GM04504 (cell line): Measurements from ENCODE around the gene DOLPP1.

Experiments
- DNase-seq: peaks from one replicate; pipeline ENCODE4 v3.0.0-alpha.2; 2012; ENCODE audit warnings: low read depth

DOLPP1 gene

GRCh38 chr9:129094387-129095169 is 13.7 kb downstream of the DOLPP1 start:
- DNase-seq: no peak

- no peak for DNase-seq
Observed at GRCh38 chr9:129095170-129095667, 14.3 kb downstream of the DOLPP1 start.

GRCh38 chr9:129095908-129096307 is 15.0 kb downstream of the DOLPP1 start:
- no peak for DNase-seq

- DNase-seq: no peak
Observed at GRCh38 chr9:129097671-129098306, 16.9 kb downstream of the DOLPP1 start.

- no peak for DNase-seq
Observed at GRCh38 chr9:129098328-129098727, 17.4 kb downstream of the DOLPP1 start.

- DNase-seq: no peak
Observed at GRCh38 chr9:129100383-129101169, 19.7 kb downstream of the DOLPP1 start.

- no peak for DNase-seq
Observed at GRCh38 chr9:129101279-129101678, 20.4 kb downstream of the DOLPP1 start.

GRCh38 chr9:129102095-129102525 is 21.2 kb downstream of the DOLPP1 start:
- no peak for DNase-seq

GRCh38 chr9:129102791-129103594 is 22.1 kb downstream of the DOLPP1 start:
- no peak for DNase-seq

GRCh38 chr9:129103595-129103965 is 22.7 kb downstream of the DOLPP1 start:
- no peak for DNase-seq

GRCh38 chr9:129104051-129104450 is 23.1 kb downstream of the DOLPP1 start:
- DNase-seq: no peak

- no peak for DNase-seq
Observed at GRCh38 chr9:129105857-129106694, 25.2 kb downstream of the DOLPP1 start.

GRCh38 chr9:129107651-129108050 is 26.7 kb downstream of the DOLPP1 start:
- DNase-seq: no peak

- DNase-seq: no peak
Observed at GRCh38 chr9:129108083-129108804, 27.3 kb downstream of the DOLPP1 start.

GRCh38 chr9:129108805-129109536 is 28.1 kb downstream of the DOLPP1 start:
- DNase-seq: no peak

GRCh38 chr9:129109537-129109903 is 28.6 kb downstream of the DOLPP1 start:
- DNase-seq: no peak

GRCh38 chr9:129109952-129110739 is 29.2 kb downstream of the DOLPP1 start:
- no peak for DNase-seq

- DNase-seq: peak; percentile 85
Observed at GRCh38 chr9:129110740-129111527, 30.0 kb downstream of the DOLPP1 start, which contains the start of the genes CRAT and PTPA. Gene CRAT, minus strand, starts transcription at chr9:129110793. Its CDS starts 284 bp downstream, at chr9:129110509. Gene PTPA, plus strand, starts transcription at chr9:129111415. Its CDS starts 186 bp downstream, at chr9:129111601.
